ENCODE measurements around the gene FRZB.

DNA sequence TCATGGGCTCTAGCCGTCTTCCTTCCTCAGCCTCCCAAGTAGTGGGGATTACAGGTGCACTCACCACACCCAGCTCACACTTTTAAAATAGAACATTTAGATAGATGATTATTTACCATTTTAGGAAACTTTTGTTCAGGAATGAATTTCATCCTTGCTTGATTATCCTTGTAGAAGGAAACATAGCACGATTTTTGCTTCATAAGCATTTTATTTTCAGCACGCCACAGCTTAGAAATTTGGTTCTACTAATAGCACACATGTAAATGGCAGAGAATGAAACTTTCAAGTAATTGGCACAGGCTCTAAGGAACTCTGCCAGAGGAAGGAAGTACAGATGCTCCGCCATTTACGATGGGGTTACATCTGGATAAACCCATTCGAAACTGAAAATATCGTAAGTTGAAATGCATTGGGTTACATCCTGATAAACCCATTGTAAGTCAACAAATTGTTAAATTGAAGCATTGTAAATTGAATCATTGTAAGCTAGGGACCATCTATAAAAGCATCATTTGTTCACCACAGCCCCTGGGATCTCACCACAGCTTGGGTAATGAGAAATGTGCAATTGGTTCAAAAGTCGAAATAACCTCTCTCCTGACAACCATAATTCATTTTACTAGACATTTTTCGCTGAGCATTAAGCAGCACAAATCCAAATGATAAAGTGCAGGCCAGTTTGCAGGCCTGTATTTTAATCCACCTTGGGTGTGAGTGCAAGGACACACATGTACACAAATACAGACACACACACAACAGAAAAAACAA is 33.2 kb downstream of the FRZB start:
- TF ChIP-seq, protein P1, sequence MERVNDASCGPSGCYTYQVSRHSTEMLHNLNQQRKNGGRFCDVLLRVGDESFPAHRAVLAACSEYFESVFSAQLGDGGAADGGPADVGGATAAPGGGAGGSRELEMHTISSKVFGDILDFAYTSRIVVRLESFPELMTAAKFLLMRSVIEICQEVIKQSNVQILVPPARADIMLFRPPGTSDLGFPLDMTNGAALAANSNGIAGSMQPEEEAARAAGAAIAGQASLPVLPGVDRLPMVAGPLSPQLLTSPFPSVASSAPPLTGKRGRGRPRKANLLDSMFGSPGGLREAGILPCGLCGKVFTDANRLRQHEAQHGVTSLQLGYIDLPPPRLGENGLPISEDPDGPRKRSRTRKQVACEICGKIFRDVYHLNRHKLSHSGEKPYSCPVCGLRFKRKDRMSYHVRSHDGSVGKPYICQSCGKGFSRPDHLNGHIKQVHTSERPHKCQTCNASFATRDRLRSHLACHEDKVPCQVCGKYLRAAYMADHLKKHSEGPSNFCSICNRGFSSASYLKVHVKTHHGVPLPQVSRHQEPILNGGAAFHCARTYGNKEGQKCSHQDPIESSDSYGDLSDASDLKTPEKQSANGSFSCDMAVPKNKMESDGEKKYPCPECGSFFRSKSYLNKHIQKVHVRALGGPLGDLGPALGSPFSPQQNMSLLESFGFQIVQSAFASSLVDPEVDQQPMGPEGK (CRISPR knock-in tag; IDR thresholded peaks at IDR 0.05; ENCODE audit: borderline replicate concordance): no peak
- TF ChIP-seq RARB (CRISPR knock-in tag; IDR thresholded peaks at IDR 0.05) (no peak), BACH2 (CRISPR knock-in tag; IDR thresholded peaks at IDR 0.05; ENCODE audit: borderline replicate concordance) (no peak), ZFP30 (CRISPR knock-in tag; IDR thresholded peaks at IDR 0.05) (no peak), ZFP3 (CRISPR knock-in tag; IDR thresholded peaks at IDR 0.05) (no peak), ZNF8 (CRISPR knock-in tag; IDR thresholded peaks at IDR 0.05) (no peak), TOX (CRISPR knock-in tag; IDR thresholded peaks at IDR 0.05; ENCODE audit: borderline replicate concordance) (no peak), ISL1 (CRISPR knock-in tag; IDR thresholded peaks at IDR 0.05) (no peak), ZNF565 (CRISPR knock-in tag; conservative IDR thresholded peaks at IDR 0.05; ENCODE audit: low read depth) (no peak), OSR1 (CRISPR knock-in tag; IDR thresholded peaks at IDR 0.05) (no peak)

All from SK-N-SH treated with all-trans-retinoic acid at 6 μM for 48 hours (cell line).